DOHH2 (cell line): Measurements from ENCODE around the gene PRR36.
"Not testable (repeated sequence)": the region's sequence is repeated elsewhere in the genome, so short reads cannot be mapped to it uniquely, and the experiment has no call there.

Experiments used
- H3F3A ChIP-seq: fragments of 200-600 bp; sonication (generic), shearing (Covaris generic); 2 replicates; pipeline ENCODE4 v1.6.0; 2016; ENCODE audit warnings: antibody characterized with exemption, mild to moderate bottlenecking; ENCODE audit not compliant: control insufficient read depth, insufficient read depth
- H3K27ac ChIP-seq: fragments of 200-600 bp; sonication (generic); 2 replicates; pipeline ENCODE4 v1.5.1; 2014; ENCODE audit warnings: low read depth, mild to moderate bottlenecking, low read length, moderate library complexity
- H3K27me3 ChIP-seq: fragments of 200-600 bp; sonication (generic); 2 replicates; pipeline ENCODE4 v1.6.1; 2014; ENCODE audit warnings: mild to moderate bottlenecking, low read length, mixed read lengths; ENCODE audit not compliant: control insufficient read depth
- H3K36me3 ChIP-seq: fragments of 200-600 bp; sonication (generic); 2 replicates; pipeline ENCODE4 v1.6.1; 2014; ENCODE audit warnings: mild to moderate bottlenecking, low read length, moderate library complexity, mixed read lengths; ENCODE audit not compliant: control insufficient read depth
- H3K4me1 ChIP-seq: fragments of 200-600 bp; sonication (generic); 2 replicates; pipeline ENCODE4 v1.6.1; 2014; ENCODE audit warnings: mild to moderate bottlenecking, low read length, mixed read lengths; ENCODE audit not compliant: control insufficient read depth
- H3K4me2 ChIP-seq: fragments of 200-600 bp; sonication (generic); 2 replicates; pipeline ENCODE4 v1.6.0; 2014; ENCODE audit warnings: mild to moderate bottlenecking, low read length, moderate library complexity
- H3K4me3 ChIP-seq: fragments of 200-600 bp; sonication (generic); 2 replicates; pipeline ENCODE4 v1.5.1; 2014; ENCODE audit warnings: mild to moderate bottlenecking, low read length, mixed read lengths
- H3K79me2 ChIP-seq: fragments of 200-600 bp; sonication (generic); 2 replicates; pipeline ENCODE4 v1.6.1; 2014; ENCODE audit warnings: mild to moderate bottlenecking, low read length, mixed read lengths; ENCODE audit not compliant: control insufficient read depth
- H3K9me2 ChIP-seq: fragments of 200-600 bp; sonication (generic); replicated peaks from 2 replicates; pipeline ENCODE4 v1.6.1; 2014; ENCODE audit warnings: mild to moderate bottlenecking, low read length, mixed read lengths; ENCODE audit not compliant: control insufficient read depth
- H3K9me3 ChIP-seq: fragments of 200-600 bp; sonication (generic); 2 replicates; pipeline ENCODE4 v1.6.1; 2014; ENCODE audit warnings: antibody characterized with exemption, low read length, mixed read lengths; ENCODE audit not compliant: control insufficient read depth, insufficient read depth
- H4K20me1 ChIP-seq: fragments of 200-600 bp; sonication (generic); 2 replicates; pipeline ENCODE4 v1.6.0; 2014; ENCODE audit warnings: low read depth, mild to moderate bottlenecking, antibody characterized with exemption, low read length, moderate library complexity; ENCODE audit not compliant: control insufficient read depth, insufficient read depth
- CTCF ChIP-seq: fragments of 200-600 bp; sonication (generic); IDR thresholded peaks from one replicate; pipeline ENCODE4 v1.5.1; 2014; ENCODE audit warnings: antibody characterized with exemption, mild to moderate bottlenecking, low read depth, low read length; ENCODE audit not compliant: poor library complexity, severe bottlenecking
- EZH2phosphoT487 ChIP-seq: fragments of 200-600 bp; sonication (generic); IDR thresholded peaks from 2 replicates; pipeline ENCODE4 v1.6.1; 2017; ENCODE audit warnings: borderline replicate concordance, mild to moderate bottlenecking, antibody characterized with exemption, low read length, moderate library complexity, mixed read lengths

The PRR36 gene

GRCh38 chr19:7919610-7920518, 45.7 kb upstream of the PRR36 start, which contains the start of gene SNAPC2:
Gene SNAPC2, plus strand, starts transcription at chr19:7920338. Its CDS starts 29 bp downstream, at chr19:7920367.
- peaks cover 2% of the 10 kb centered on the region; the same call in 1 of the 2 replicates for H3F3A ChIP-seq
- H3K27ac ChIP-seq: peak within 1 kb of the TSS; percentile 53
- no peaks in the 10 kb centered on the region for H3K9me3 ChIP-seq
- H3K79me2 ChIP-seq: no peaks in the 10 kb centered on the region
- peaks cover 47% of the 10 kb centered on the region for H3K4me1 ChIP-seq
- H3K36me3 ChIP-seq: 0 out of 2 replicates have a peak, but pooled peaks cover 3% of the 10 kb centered on the region
- no peak for TF ChIP-seq EZH2phosphoT487
- H3K4me2 ChIP-seq: peak within 1 kb of the TSS; percentile 99
- H3K27me3 ChIP-seq: peaks cover 41% of the 10 kb centered on the region
- peak within 1 kb of the TSS; percentile 92 for H3K4me3 ChIP-seq
- peaks cover 4% of the 10 kb centered on the region; the same call in 1 of the 2 replicates for H4K20me1 ChIP-seq
- no peaks in the 10 kb centered on the region for H3K9me2 ChIP-seq

GRCh38 chr19:7918615-7919421, 44.6 kb upstream of the PRR36 start:
- no peaks in the 10 kb centered on the region for H3K79me2 ChIP-seq
- H3K9me2 ChIP-seq: no peaks in the 10 kb centered on the region
- H3K4me3 ChIP-seq: peak overlapping the region; percentile 92
- peak overlapping the region; percentile 99 for H3K4me2 ChIP-seq
- peaks cover 2% of the 10 kb centered on the region; the same call in 1 of the 2 replicates for H3F3A ChIP-seq
- no peak overlapping the region for H3K27ac ChIP-seq
- H3K27me3 ChIP-seq: peaks cover 41% of the 10 kb centered on the region
- TF ChIP-seq CTCF (no peak), EZH2phosphoT487 (peak; percentile 72; the same call in 1 of the 2 replicates)
- peaks cover 4% of the 10 kb centered on the region; the same call in 1 of the 2 replicates for H4K20me1 ChIP-seq
- no peaks in the 10 kb centered on the region for H3K9me3 ChIP-seq
- H3K36me3 ChIP-seq: 0 out of 2 replicates have a peak, but pooled peaks cover 3% of the 10 kb centered on the region
- H3K4me1 ChIP-seq: peaks cover 47% of the 10 kb centered on the region

GRCh38 chr19:7918062-7918614, 43.9 kb upstream of the PRR36 start:
- H3K4me3 ChIP-seq, H3K36me3 ChIP-seq, H3F3A ChIP-seq, H3K27ac ChIP-seq, H3K9me3 ChIP-seq, H3K9me2 ChIP-seq, H4K20me1 ChIP-seq, H3K79me2 ChIP-seq: not testable (repeated sequence)
- H3K27me3 ChIP-seq: peaks cover 41% of the 10 kb centered on the region
- H3K4me2 ChIP-seq: peak overlapping the region; percentile 58; the same call in 1 of the 2 replicates
- H3K4me1 ChIP-seq: peaks cover 47% of the 10 kb centered on the region
